Activated naive CD8-positive, alpha-beta T cell treated with anti-CD3 and anti-CD28 coated beads, Interleukin-2, amount 50 U/mL, for 16 hours (primary cell): ENCODE data around the gene HGS.
A peak's percentile ranks its signal among the peaks of the same experiment; 100 is the strongest.

Experiments
- DNase-seq: peaks from one replicate; pipeline ENCODE4 v3.0.0-alpha.2; 2020; ENCODE audit warnings: low read depth, low spot score

Gene HGS

DNA sequence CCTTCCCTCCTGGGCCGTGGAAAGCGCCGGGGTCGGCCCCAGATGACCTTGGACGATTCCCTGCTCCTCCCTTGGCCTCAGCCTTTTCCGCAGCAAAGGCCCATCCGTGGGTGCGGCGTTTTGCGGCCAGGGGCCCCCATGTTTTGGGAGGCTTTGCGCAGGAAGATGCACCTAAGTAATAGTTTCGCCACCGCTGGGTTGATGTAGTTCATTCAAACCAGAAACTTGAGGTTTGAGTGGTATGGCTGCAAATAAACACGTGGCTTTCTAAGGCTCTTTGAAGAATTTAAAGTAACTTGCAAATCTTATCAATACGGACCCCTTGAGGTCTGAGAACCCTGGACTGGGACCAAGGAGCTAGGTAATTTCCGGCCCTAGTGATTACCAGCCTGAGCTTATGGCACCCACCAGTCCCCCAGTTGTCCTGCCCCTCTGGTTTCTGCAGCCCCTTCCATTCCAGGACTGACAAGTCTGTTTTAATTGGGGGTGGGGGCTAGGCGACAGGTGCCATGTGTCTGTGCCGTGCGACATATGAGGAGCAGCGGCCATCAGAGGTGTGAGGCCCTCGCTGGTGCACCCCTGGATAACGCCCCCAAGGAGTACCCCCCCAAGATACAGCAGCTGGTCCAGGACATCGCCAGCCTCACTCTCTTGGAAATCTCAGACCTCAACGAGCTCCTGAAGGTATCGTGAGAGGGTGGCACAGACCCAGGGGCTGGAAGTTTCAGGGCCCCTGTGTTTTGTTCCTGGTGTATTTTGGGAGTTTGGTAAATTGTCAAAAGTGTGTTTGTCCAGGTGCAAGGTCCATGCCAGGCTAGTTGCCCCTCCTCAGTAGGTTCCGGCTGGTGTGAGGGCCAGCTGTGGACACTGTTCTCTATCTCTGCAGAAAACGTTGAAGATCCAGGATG, 20.2 kb downstream of the HGS start:
- DNase-seq, result no peak

DNA sequence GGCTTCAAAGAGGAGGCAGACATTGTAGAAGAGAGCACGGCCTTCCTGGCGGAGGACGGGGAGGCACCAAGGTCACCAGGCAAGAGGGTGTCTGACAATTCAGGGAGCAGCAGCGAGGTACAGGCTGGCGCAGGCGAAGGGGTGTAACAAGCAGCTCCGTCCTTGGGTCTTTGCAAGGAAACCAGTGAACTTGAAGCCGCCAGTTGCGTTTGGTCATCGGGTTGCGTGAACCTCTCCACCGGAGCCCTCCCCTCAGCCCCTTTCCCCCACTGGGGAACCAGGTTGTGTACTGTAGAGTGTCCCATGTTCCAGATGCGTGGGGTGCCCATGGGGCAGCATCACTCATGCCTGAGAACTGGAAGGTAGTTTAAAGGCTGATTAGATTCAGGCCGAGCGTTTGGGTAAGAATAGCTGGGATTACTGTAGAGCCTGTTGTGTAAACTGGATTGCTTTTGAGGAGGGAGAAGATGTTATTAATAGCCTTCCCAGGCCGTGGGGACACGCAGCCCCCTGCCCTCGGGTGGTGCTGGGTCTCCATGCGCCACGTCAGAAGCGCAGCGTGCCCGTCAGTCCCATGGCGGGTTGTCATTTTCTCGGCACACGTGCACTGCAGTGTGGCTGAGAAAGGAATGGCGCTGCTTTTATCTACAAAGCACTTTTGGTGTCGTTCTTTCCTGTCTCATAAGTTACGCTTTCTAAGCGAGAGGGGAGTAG, 21.9 kb downstream of the HGS start:
- DNase-seq, result no peak

DNA sequence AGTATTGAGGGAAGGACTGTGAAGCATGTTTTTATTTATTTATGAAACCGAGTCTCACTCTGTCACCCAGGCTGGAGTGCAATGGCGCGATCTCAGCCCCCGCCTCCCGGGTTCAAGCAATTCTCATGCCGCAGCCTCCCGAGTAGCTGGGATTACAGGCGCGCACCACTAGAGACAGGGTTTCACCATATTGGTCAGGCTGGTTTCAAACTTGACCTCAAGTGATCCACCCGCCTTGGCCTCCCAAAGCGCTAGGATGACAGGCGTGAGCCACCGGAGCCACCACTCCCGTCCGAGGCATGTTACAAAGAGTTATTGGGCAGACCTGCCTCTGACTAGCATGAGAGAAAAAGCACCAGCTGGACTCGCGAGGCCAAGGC, 22.4 kb downstream of the HGS start:
- no peak for DNase-seq

DNA sequence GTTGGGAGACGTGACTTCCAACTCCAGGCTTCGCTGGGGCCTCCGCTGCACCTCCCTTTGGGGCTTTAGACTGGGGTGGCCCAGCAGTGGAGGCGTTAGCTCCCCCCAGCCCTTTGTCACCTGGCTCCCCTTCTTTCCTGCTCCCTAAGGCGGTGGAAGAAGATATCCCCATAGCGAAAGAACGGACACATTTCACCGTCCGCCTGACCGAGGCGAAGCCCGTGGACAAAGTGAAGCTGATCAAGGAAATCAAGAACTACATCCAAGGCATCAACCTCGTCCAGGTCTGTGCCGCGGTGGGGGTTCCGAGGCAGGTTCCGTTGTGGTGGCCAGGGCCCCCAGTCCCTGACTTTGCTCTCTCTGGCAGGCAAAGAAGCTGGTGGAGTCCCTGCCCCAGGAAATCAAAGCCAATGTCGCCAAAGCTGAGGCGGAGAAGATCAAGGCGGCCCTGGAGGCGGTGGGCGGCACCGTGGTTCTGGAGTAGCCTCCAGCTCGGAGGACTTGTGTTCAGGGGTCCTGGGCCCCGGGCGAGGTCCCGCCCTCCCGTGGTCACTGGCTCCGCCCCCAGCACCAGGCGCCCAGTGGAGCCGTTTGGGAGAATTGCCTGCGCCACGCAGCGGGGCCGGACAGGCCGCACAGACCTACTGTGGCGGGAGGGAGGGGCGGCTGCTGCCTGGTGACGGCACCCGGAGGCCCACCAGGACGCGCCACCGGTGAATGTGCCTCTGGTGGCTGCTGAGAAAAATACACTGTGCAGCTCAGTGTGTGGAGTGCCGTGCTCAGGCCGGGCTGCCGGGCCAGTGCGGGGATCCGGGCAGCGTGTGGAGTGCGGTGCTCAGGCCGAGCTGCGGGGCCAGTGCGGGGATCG, 23.2 kb downstream of the HGS start:
- no peak for DNase-seq

DNA sequence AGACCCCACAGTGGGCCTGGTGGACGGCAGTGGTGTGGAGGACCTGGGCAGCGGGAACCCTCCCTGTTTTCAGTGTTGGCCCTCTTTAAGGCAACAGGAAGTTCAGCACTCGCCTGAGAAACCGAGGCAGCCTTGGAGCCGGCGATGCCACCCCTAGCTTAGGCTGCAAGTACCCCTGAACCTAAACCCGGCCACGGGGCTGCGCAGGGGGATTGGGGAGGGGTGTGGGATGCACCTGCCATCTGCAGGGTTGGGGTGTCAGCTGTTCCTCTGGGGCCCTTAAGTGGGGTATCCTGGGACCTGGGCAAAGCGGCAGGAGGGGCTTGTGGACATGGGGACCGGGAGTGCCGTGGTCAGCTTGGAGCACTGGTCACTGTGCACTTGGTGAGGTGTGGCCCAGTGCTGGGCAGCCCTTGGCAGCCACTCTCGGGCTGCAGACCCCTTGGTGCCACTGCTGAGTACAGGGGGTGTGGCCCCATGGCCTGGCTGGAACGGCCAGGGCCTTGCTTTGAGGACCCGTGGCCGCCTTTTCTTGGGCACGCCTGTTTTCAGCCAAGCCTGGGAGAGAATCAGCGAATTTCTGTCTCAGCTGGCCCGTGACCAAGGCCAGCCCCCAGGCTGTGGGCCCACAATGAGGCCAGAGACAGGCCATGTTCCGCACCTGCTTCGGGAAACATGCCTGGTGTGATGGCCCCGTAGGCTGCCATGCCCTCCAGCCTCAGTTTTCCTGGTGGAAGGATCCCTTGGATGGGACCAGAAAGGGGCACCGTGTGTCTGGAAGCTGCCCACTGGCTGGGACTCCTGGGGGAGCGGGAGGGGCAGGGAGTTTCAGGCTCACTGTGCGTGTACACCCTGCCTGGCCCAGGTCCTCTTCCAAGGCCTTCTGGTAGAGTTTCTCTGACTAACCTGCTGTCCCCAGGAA, 24.2 kb downstream of the HGS start:
- no peak for DNase-seq

DNA sequence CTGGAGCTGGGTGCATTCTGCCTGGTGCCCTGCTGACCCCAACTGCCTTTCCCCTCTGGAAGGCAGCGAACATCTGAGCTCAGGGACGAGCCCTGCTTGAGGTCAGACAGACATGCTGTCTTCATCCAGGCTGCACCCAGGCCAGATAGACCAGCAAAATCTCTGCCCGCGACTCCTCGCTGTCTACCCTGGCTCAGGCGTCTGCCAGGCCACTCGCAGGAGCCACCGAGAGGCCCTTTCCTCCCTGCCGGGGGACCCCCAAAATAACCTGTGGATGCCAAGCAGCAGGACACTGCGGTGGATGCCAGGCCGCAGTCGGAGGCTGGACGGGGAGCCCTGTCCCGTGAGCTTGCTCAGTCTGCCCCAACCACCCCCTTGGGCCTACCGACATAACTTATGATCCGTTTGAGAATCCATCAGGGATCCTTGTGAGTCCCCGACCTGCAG, 25.0 kb downstream of the HGS start:
- DNase-seq, result no peak

DNA sequence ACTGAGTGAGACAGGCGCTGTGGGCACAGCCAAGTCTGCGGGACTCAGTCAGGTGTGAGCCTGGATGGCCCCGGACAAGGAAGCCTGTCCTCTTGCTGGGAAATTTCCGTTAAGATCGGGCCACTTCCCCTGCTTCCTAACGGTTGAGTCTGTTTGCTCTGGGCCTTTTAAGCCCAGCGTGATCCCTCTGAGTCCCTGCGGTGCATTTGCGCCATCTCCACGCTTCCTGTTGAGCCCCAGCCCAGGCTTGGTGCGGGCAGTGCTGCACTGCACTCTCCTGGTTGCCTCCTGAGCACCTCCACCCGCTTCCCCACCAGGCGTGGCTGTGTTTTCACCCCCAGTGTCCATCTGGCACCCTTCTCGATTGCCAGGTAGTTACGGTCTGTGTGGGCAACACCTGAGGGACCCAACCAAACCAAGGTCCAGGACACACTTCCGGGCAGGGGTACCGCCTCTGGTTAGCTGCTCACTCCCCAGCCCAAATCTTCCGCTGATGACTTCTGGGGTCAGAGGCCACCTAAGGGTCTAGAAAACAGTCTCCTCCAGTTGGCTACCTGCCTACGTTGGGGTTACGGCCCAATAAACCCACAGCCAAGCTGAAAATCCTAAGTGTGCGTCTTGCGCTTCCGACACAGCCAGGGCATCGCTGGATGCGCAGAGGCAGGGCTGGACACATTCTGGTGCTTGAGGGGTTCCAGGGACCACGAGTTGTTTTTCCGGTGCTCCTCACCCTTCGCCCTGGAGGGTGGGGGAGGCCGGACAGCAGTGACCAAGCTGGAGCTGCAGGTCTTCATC, 26.9 kb downstream of the HGS start:
- DNase-seq, result no peak

DNA sequence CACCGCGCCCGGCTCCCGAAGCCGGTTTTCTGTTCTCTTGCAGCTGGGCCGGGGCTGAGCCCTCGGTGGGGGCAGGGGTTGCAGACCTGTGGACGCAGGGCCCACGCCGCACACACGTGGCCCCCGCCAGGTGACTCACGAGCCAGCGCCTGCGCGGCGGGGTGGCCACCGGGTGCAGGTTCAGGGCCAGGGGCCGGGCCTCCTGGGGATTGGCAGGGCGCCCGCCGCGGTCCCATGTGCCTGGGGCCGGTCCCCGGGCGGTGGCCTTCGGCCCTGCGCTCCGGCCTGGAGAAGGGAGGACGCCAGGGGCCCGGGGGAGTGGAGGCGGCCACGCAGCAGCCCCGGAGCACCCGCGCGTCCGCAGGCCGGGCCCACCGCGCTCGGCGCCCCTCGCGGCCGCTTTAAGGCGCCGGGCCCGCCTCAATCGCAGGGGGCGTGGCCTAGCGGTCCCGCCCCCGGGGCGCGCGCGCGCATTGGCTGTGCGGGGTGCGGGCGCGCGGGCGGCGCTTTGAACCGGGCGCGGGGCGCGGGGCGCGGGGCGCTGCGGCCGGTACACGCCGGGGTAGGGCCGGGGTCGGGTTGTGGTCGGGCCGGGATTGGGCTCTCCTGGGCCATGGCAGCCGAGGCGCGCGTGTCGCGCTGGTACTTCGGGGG, 28.1 kb downstream of the HGS start, which contains the start of gene SLC25A10:
TSS of gene SLC25A10 (plus strand) at position 471 of the 654 bp plus-strand sequence. CDS start at position 614, 143 bp downstream.
- DNase-seq, result peak; percentile 70

DNA sequence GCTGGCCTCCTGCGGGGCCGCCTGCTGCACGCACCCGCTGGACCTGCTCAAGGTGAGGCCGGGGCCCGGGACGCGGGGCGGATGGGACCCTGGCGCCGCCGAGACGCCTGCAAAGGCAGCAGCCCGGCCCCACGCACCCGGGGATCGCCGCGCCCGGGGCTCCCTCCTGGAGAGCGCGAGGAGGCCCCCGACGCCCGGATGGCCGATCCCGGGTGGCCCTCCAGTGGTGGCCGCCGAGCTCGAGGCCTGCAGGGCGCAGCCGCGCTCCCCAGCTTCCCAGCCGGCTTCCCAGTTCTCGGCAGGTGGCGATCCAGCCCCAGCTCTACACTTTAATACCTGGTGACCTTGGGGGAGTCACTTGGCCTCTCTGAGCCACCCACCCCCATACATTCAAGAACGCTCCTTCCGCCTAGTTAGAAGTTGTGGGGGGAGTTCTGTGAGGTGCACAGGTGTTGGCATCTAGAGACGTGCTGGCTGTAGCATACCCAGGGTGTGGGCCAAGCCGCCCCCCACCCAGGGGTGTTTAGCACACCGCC, 28.7 kb downstream of the HGS start:
- DNase-seq, result no peak

DNA sequence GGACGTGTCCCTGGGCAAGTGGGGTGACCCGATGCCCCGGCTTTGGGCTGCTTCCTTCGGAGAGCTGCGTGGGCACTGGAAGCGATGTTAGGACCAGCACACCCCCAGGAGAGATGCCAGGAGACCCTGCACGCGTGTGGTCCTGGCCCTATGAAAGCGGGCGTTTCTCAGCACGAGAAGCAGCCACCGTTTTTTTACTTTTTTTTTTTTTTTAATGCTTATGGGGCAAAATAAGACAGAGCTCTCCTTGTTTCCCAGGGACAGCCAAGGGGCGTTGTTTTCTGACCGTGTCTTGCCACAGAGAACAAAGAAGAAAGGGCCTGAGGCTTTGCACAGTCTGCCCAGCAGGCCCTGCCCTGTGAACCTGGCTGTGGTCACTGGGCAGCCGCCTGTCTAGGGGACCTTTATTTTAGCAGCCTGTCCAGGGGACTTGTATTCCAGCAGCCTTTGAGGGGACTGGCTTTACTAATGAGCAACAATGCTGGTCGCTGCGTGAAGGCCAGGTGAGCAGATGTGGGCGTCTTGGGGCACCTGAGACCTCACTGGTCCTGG, 29.3 kb downstream of the HGS start:
- DNase-seq, result no peak

DNA sequence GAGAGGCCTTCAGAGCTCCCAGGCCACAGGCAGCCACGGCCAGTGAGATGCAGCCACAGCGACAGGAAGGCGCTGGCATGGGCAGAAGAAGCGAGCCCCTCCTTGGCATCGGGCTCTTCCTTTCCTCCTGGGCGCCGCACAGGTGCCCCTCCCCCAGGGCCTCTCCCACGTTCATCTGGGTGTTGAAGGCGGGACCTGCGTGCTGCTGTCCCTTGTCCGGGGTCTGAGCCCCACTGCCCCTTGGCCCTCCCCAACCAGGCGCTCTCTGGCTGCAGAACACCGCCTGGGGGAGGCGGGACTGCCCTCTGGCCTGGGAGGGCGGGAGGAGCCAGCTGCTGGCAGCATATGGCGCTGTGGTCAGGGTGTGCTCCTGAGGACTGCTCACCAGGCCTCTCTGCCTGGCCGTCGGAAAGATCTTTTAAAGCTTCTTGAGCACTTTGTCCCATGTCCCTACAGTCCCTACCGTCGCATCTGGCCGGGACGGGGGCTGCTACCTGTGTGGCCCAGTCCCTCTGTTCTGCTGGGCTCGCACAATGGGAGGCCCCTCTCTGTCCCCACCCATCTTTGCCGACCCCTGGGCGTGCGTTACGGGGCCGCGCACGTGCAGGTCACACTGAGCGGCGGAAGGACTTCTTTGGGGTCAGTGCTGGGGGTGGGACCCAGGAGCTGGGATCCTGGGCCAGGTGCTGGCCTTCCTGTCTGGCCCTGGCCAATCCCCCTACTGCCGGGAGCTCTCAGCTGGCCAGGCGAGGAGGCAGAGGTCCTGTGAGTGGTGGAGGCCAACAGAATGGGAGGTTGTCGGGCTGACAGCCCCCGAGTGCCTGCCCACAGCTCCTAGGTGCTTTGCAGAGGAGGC, 30.0 kb downstream of the HGS start:
- no peak for DNase-seq

DNA sequence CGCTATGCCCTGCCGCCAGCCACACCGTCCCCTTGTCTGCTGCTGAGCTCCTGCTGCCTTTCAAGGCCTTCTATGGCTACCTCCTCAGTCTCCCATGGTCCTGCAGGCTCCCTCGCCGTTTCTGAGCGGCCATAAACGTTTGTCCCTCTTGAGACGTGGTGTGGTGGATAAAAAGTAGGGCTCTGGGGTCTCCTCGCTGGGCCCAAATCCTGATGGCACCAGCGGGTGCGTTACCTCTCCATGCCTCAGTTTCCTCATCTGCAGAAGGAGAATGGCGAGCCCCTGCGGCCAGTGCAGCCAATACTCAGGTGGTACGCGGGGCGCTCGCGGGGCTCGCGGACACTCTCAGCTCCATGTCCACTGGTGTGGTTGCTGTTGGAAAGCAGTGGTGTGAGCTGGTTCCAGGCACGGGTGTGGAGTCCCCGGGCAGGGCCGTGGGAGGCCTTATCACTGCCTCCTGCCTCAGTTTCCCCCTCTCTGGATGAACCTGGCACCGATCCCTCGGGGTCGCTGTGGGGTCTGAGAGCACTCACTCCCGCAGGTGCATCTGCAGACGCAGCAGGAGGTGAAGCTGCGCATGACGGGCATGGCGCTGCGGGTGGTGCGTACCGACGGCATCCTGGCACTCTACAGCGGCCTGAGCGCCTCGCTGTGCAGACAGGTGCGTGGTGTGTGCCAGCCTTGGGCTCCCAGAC, 30.7 kb downstream of the HGS start:
- DNase-seq, result no peak

DNA sequence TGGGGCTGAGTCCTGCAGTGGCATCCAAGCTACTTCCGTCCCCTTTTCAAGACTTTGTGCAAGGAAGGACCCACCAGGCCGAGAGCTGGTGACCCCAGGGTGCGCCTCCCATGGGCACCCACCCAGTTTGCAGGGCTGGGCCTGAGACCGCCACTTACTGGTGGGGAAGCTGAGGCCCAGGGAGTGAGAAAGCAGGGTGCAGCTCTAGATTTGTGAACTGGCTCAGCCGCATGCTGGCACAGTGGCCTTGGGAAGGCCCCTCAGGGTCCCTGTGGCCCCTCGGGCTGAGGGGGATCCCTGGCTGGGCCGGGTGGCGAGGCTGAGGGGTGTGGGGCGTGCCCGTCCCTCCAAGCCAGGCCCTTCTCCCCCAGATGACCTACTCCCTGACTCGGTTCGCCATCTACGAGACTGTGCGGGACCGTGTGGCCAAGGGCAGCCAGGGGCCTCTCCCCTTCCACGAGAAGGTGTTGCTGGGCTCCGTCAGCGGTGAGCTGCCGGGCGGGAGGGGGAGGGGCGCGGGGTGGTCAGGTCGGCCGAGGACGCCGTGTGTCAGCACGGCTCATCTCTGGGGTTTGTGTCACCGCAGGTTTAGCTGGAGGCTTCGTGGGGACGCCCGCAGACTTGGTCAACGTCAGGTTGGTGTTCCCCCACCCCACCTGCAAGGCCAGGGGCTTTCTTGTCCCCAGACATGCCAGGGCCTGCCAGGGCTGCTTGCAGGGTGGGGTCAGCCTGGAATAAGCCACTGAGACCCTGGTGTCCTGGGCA, 31.5 kb downstream of the HGS start:
- DNase-seq, result no peak

DNA sequence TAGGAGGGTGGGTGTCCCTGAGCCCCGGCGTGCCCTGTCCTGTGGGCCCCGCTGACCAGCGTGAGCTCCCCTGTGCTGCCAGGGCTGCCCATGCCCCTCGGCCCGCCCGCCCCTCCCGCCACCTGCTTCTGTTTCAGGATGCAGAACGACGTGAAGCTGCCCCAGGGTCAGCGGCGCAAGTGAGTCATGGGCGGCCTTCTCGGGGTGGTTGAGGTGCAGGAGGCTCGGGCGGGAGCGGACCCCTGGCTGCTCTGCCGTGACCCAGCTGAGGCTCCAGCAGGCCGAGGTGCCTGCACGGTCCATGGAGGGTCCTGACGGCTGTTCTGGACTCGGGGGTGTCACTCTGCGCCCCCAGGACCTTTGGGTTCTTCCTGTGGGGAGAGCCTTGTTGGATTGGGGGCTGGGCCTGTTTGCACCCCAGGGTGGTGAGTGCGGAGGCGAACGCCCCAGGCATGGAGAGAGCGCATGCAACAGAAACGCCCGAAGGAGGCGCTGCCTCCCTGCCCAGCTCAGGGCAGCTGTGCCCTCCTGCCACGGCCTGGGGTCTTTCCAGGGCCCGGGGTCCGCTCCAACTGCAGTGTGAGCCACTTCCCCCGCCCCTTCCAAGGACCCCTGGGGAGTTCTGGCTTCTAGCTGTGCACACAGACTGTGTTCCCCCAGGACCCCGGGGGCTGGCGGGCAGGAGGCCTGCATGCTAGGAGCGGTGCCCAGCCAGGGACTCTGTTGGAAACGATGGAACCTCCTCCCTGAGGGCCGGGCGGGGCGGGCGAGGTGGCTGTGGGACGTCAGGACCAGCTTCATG, 32.3 kb downstream of the HGS start:
- no peak for DNase-seq

DNA sequence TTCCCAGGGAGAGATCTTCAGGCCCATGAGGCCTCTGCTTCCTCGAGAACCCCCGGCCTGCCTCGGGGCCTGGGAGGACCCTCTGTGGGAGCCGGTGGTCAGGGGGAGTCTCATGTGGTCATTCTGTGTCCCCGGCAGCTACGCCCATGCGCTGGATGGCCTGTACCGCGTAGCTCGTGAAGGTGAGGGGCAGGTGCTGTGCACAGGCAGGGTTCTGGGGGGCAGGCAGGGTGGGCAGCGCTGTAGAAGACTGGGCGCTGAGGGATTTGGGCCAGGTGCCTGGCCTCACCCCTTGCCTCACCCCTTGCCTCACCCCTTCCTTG, 32.8 kb downstream of the HGS start:
- DNase-seq, result no peak
